Measurements from ENCODE around the gene IGLON5.
A peak's percentile ranks its signal among the peaks of the same experiment; 100 is the strongest.

Gene IGLON5

GRCh38 chr19:51295382-51296126 is 15.9 kb upstream of the IGLON5 start:
- DNase-seq: no peak
- Histone ChIP-seq H3K4me1 (ENCODE audit: control extremely low read depth in 1 of 4, control insufficient read depth in 4 of 4, insufficient read depth in 4 of 4, low read length in 3 of 4) (no peaks in the 10 kb centered on the region), H3K9me3 (ENCODE audit: control extremely low read depth in 1 of 5, control insufficient read depth in 4 of 5, insufficient read depth in 2 of 5, low read depth in 1 of 5, low read length in 4 of 5) (no peaks in the 10 kb centered on the region), H3K27ac (ENCODE audit: insufficient read depth in 1 of 2, low read depth in 1 of 2, low read length in 2 of 2, poor library complexity in 1 of 2, severe bottlenecking in 2 of 2) (no peak overlapping the region), H3K27me3 (replicated peaks in 2 of 5; ENCODE audit: control insufficient read depth in 4 of 5, insufficient read depth in 5 of 5, low read length in 4 of 5) (peaks cover 0 to 3% (median 2%) of the 10 kb centered on the region in 5 experiments), H3K4me3 (ENCODE audit: control insufficient read depth in 1 of 7, extremely low read depth in 1 of 7, insufficient read depth in 4 of 7, low read depth in 2 of 7, low read length in 6 of 7) (no peak overlapping the region), H3K36me3 (ENCODE audit: control insufficient read depth in 4 of 4, insufficient read depth in 4 of 4, low read length in 3 of 4) (no peaks in the 10 kb centered on the region)
- WGBS (ENCODE audit: insufficient coverage): 91% methylated on average over 8 of the region's 15 CpGs
- POLR2A ChIA-PET: interaction anchor here (0.6 kb wide), 1 partner anchor 130 kb away, joined by 3 read pairs; no protein-coding TSS in a partner anchor
- CTCF ChIA-PET: interaction anchor here (1.0 to 1.4 kb wide), 5 partner anchors 8 to 146 kb away, joined by 3 to 5 read pairs (median 4); partner anchors contain the start of gene C19orf84

GRCh38 chr19:51296336-51297093 is 14.9 kb upstream of the IGLON5 start:
- DNase-seq: peak in 1 of 3 donors; percentile 19
- peaks cover 0 to 4% (median 2%) of the 10 kb centered on the region in 5 experiments for H3K27me3 ChIP-seq (replicated peaks in 2 of 5; ENCODE audit: control insufficient read depth in 4 of 5, insufficient read depth in 5 of 5, low read length in 4 of 5)
- 64% methylated on average over 7 of the region's 9 CpGs for WGBS (ENCODE audit: insufficient coverage)
- H3K27ac ChIP-seq (ENCODE audit: insufficient read depth in 1 of 2, low read depth in 1 of 2, low read length in 2 of 2, poor library complexity in 1 of 2, severe bottlenecking in 2 of 2): no peak overlapping the region
- no peaks in the 10 kb centered on the region for H3K4me1 ChIP-seq (ENCODE audit: control extremely low read depth in 1 of 4, control insufficient read depth in 4 of 4, insufficient read depth in 4 of 4, low read length in 3 of 4)
- no peak overlapping the region for H3K4me3 ChIP-seq (ENCODE audit: control insufficient read depth in 1 of 7, extremely low read depth in 1 of 7, insufficient read depth in 4 of 7, low read depth in 2 of 7, low read length in 6 of 7)
- no peaks in the 10 kb centered on the region for H3K9me3 ChIP-seq (ENCODE audit: control extremely low read depth in 1 of 5, control insufficient read depth in 4 of 5, insufficient read depth in 2 of 5, low read depth in 1 of 5, low read length in 4 of 5)
- ChIA-PET CTCF (interaction anchor here (0.6 to 1.3 kb wide), 6 partner anchors 12 to 145 kb away, joined by 3 to 5 read pairs (median 3); partner anchors contain the start of gene C19orf84), POLR2A (interaction anchor here (0.6 kb wide), 1 partner anchor 69 kb away, joined by 3 read pairs; no protein-coding TSS in a partner anchor)
- H3K36me3 ChIP-seq (ENCODE audit: control insufficient read depth in 4 of 4, insufficient read depth in 4 of 4, low read length in 3 of 4): no peaks in the 10 kb centered on the region

- 97% methylated on average over 5 of the region's 5 CpGs for WGBS (ENCODE audit: insufficient coverage)
- Histone ChIP-seq H3K36me3 (ENCODE audit: control insufficient read depth in 4 of 4, insufficient read depth in 4 of 4, low read length in 3 of 4) (no peaks in the 10 kb centered on the region), H3K4me3 (ENCODE audit: control insufficient read depth in 1 of 7, extremely low read depth in 1 of 7, insufficient read depth in 4 of 7, low read depth in 2 of 7, low read length in 6 of 7) (no peak overlapping the region), H3K27ac (ENCODE audit: insufficient read depth in 1 of 2, low read depth in 1 of 2, low read length in 2 of 2, poor library complexity in 1 of 2, severe bottlenecking in 2 of 2) (no peak overlapping the region), H3K4me1 (ENCODE audit: control extremely low read depth in 1 of 4, control insufficient read depth in 4 of 4, insufficient read depth in 4 of 4, low read length in 3 of 4) (no peaks in the 10 kb centered on the region), H3K27me3 (replicated peaks in 2 of 5; ENCODE audit: control insufficient read depth in 4 of 5, insufficient read depth in 5 of 5, low read length in 4 of 5) (peaks cover 0 to 4% (median 2%) of the 10 kb centered on the region in 5 experiments), H3K9me3 (ENCODE audit: control extremely low read depth in 1 of 5, control insufficient read depth in 4 of 5, insufficient read depth in 2 of 5, low read depth in 1 of 5, low read length in 4 of 5) (no peaks in the 10 kb centered on the region)
- ChIA-PET POLR2A (interaction anchor here (0.6 kb wide), 1 partner anchor 68 kb away, joined by 3 read pairs; no protein-coding TSS in a partner anchor), CTCF (interaction anchor here (0.6 to 2.5 kb wide), 4 partner anchors 9 to 54 kb away, joined by 3 to 6 read pairs (median 3); no protein-coding TSS in a partner anchor)
- no peak for DNase-seq
These were observed 14.0 kb upstream of the IGLON5 start for GRCh38 chr19:51297406-51297805.

GRCh38 chr19:51301266-51301665 is 10.2 kb upstream of the IGLON5 start:
- no peak for DNase-seq
- H3K9me3 ChIP-seq (ENCODE audit: control extremely low read depth in 1 of 5, control insufficient read depth in 4 of 5, insufficient read depth in 2 of 5, low read depth in 1 of 5, low read length in 4 of 5): peaks cover 3 to 17% (median 11%) of the 10 kb centered on the region in 5 experiments
- no peaks in the 10 kb centered on the region for H3K36me3 ChIP-seq (ENCODE audit: control insufficient read depth in 4 of 4, insufficient read depth in 4 of 4, low read length in 3 of 4)
- H3K4me1 ChIP-seq (ENCODE audit: control extremely low read depth in 1 of 4, control insufficient read depth in 4 of 4, insufficient read depth in 4 of 4, low read length in 3 of 4): no peaks in the 10 kb centered on the region
- H3K4me3 ChIP-seq (ENCODE audit: control insufficient read depth in 1 of 7, extremely low read depth in 1 of 7, insufficient read depth in 4 of 7, low read depth in 2 of 7, low read length in 6 of 7): no peak overlapping the region
- H3K27me3 ChIP-seq (replicated peaks in 2 of 5; ENCODE audit: control insufficient read depth in 4 of 5, insufficient read depth in 5 of 5, low read length in 4 of 5): peaks cover 0 to 4% (median under 1%) of the 10 kb centered on the region in 5 experiments
- 96% methylated on average over 7 of the region's 7 CpGs for WGBS (ENCODE audit: insufficient coverage)
- ChIA-PET POLR2A (no interaction called here), CTCF (interaction anchor here (0.9 to 1.3 kb wide), 2 partner anchors 9 to 14 kb away, joined by 3 to 4 read pairs; no protein-coding TSS in a partner anchor)
- no peak overlapping the region for H3K27ac ChIP-seq (ENCODE audit: insufficient read depth in 1 of 2, low read depth in 1 of 2, low read length in 2 of 2, poor library complexity in 1 of 2, severe bottlenecking in 2 of 2)

DNA sequence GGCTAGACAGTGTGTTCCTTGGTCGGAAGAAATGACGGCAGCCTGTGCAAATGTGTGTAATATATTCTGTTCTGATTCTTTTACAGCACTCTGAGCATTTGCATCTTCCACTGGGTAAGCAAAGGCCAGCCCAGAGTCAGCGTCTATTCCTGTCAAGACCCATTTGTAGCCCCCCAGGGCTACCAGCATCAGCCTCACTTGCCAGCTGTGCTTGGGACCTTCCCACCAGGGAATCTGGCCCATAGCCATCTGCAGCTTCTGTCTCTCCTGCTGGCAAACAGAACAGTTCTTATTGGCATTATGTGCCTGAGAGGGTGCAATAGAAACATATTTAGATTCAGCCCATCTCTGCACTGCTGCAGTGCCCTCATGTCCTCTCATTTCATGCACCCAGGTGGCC is 6.0 kb upstream of the IGLON5 start:
- no peaks in the 10 kb centered on the region for H3K4me1 ChIP-seq (ENCODE audit: control extremely low read depth in 1 of 4, control insufficient read depth in 4 of 4, insufficient read depth in 4 of 4, low read length in 3 of 4)
- DNase-seq: no peak
- CTCF ChIA-PET: interaction anchor here (1.2 kb wide), 1 partner anchor 9 kb away, joined by 4 read pairs; no protein-coding TSS in a partner anchor
- no peaks in the 10 kb centered on the region for H3K36me3 ChIP-seq (ENCODE audit: control insufficient read depth in 4 of 4, insufficient read depth in 4 of 4, low read length in 3 of 4)
- POLR2A ChIA-PET: no interaction called here
- no peak overlapping the region for H3K4me3 ChIP-seq (ENCODE audit: control insufficient read depth in 1 of 7, extremely low read depth in 1 of 7, insufficient read depth in 4 of 7, low read depth in 2 of 7, low read length in 6 of 7)
- no peak overlapping the region for H3K27ac ChIP-seq (ENCODE audit: insufficient read depth in 1 of 2, low read depth in 1 of 2, low read length in 2 of 2, poor library complexity in 1 of 2, severe bottlenecking in 2 of 2)
- WGBS (ENCODE audit: insufficient coverage): 100% methylated on average over 1 of the region's 3 CpGs
- H3K27me3 ChIP-seq (replicated peaks in 2 of 5; ENCODE audit: control insufficient read depth in 4 of 5, insufficient read depth in 5 of 5, low read length in 4 of 5): peaks cover 0 to 20% (median 4%) of the 10 kb centered on the region in 5 experiments
- peaks cover 5 to 38% (median 22%) of the 10 kb centered on the region in 5 experiments for H3K9me3 ChIP-seq (ENCODE audit: control extremely low read depth in 1 of 5, control insufficient read depth in 4 of 5, insufficient read depth in 2 of 5, low read depth in 1 of 5, low read length in 4 of 5)

GRCh38 chr19:51316688-51317087 is 5.2 kb downstream of the IGLON5 start:
- Histone ChIP-seq H3K27ac (ENCODE audit: insufficient read depth in 1 of 2, low read depth in 1 of 2, low read length in 2 of 2, poor library complexity in 1 of 2, severe bottlenecking in 2 of 2) (no peak overlapping the region), H3K4me1 (ENCODE audit: control extremely low read depth in 1 of 4, control insufficient read depth in 4 of 4, insufficient read depth in 4 of 4, low read length in 3 of 4) (peaks cover 0 to 11% (median 10%) of the 10 kb centered on the region in 4 experiments), H3K36me3 (ENCODE audit: control insufficient read depth in 4 of 4, insufficient read depth in 4 of 4, low read length in 3 of 4) (no peaks in the 10 kb centered on the region), H3K4me3 (ENCODE audit: control insufficient read depth in 1 of 7, extremely low read depth in 1 of 7, insufficient read depth in 4 of 7, low read depth in 2 of 7, low read length in 6 of 7) (no peak overlapping the region), H3K27me3 (replicated peaks in 2 of 5; ENCODE audit: control insufficient read depth in 4 of 5, insufficient read depth in 5 of 5, low read length in 4 of 5) (peaks cover 2 to 13% (median 9%) of the 10 kb centered on the region in 5 experiments), H3K9me3 (ENCODE audit: control extremely low read depth in 1 of 5, control insufficient read depth in 4 of 5, insufficient read depth in 2 of 5, low read depth in 1 of 5, low read length in 4 of 5) (peaks cover 0 to 5% (median 0%) of the 10 kb centered on the region in 5 experiments)
- DNase-seq: no peak
- 98% methylated on average over 6 of the region's 8 CpGs for WGBS (ENCODE audit: insufficient coverage)
- CTCF ChIA-PET: interaction anchor here (1.9 kb wide), 1 partner anchor 25 kb away, joined by 6 read pairs; no protein-coding TSS in a partner anchor
- POLR2A ChIA-PET: no interaction called here
